DMS153 (cell line): Measurements from ENCODE around the gene ST3GAL3.

ENCODE experiments used
- DNase-seq: peaks from one replicate; lab custom pipeline; 2025; lab: John Stamatoyannopoulos, UW

Gene ST3GAL3

GRCh38 chr1:43878854-43879253 is 171.5 kb downstream of the ST3GAL3 start:
- peak; percentile 50 for DNase-seq

GRCh38 chr1:43879414-43879813 is 172.1 kb downstream of the ST3GAL3 start:
- no peak for DNase-seq

- DNase-seq, result no peak
These were observed 172.7 kb downstream of the ST3GAL3 start for GRCh38 chr1:43879996-43880395.

GRCh38 chr1:43880604-43881003 is 173.3 kb downstream of the ST3GAL3 start:
- DNase-seq, result no peak

GRCh38 chr1:43881415-43881814 is 174.1 kb downstream of the ST3GAL3 start:
- no peak for DNase-seq

GRCh38 chr1:43882763-43883162 is 175.4 kb downstream of the ST3GAL3 start:
- DNase-seq, result no peak

- peak; percentile 82 for DNase-seq
These were observed 176.0 kb downstream of the ST3GAL3 start for GRCh38 chr1:43883321-43883720.

- peak; percentile 79 for DNase-seq
These were observed 178.0 kb downstream of the ST3GAL3 start for GRCh38 chr1:43885279-43885801.

- DNase-seq, result no peak
These were observed 180.4 kb downstream of the ST3GAL3 start for GRCh38 chr1:43887748-43888147.

- DNase-seq, result no peak
These were observed 183.5 kb downstream of the ST3GAL3 start for GRCh38 chr1:43890815-43891214.

- DNase-seq, result no peak
These were observed 185.7 kb downstream of the ST3GAL3 start for GRCh38 chr1:43893006-43893405.

- no peak for DNase-seq
These were observed 191.6 kb downstream of the ST3GAL3 start for GRCh38 chr1:43898981-43899380.

GRCh38 chr1:43900386-43900785 is 193.1 kb downstream of the ST3GAL3 start:
- DNase-seq, result no peak

GRCh38 chr1:43901196-43901961 is 194.0 kb downstream of the ST3GAL3 start:
- DNase-seq, result no peak

GRCh38 chr1:43902058-43902831 is 194.9 kb downstream of the ST3GAL3 start:
- DNase-seq, result peak; percentile 34

- no peak for DNase-seq
These were observed 197.6 kb downstream of the ST3GAL3 start for GRCh38 chr1:43904660-43905551.

GRCh38 chr1:43908226-43908625 is 200.9 kb downstream of the ST3GAL3 start:
- DNase-seq, result no peak

- no peak for DNase-seq
These were observed 201.5 kb downstream of the ST3GAL3 start for GRCh38 chr1:43908858-43909257.

- no peak for DNase-seq
These were observed 203.0 kb downstream of the ST3GAL3 start for GRCh38 chr1:43910343-43910742.

GRCh38 chr1:43912607-43913006 is 205.3 kb downstream of the ST3GAL3 start:
- DNase-seq, result no peak

- no peak for DNase-seq
These were observed 205.7 kb downstream of the ST3GAL3 start for GRCh38 chr1:43913051-43913501.
